ENCODE data around the gene HDAC1. TPM values are rescaled to one million over a fixed set of nuclear protein-coding genes. Genes with fewer than 3 reads are reported as not detected.
A peak's percentile ranks its signal among the peaks of the same experiment; 100 is the strongest.

The HDAC1 gene
- total and polyA plus RNA-seq, 2 of the 4 experiments (the other 2 are of a cell fraction) = 95.5 to 139 TPM

DNA sequence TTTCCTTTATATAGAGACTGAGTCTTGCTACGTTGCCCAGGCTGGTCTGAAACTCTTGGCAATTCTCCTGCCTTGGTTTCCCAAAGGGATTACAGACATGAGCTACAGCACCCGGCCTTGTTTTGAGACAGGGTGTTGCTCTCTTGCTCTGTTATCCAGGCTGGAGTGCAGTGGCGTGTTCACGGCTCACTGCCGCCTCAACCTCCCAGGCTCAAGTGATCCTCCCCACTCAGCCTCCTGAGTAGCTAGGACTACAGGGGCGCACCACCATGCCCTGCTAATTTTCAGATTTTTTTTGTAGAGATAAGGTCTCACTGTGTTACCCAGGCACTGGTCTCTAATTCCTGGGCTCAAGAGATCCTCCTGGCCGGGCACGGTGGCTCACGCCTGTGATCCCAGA is 26.0 kb upstream of the HDAC1 start:
- Histone ChIP-seq H3K9me1 (ENCODE audit: insufficient read depth, low read length) (peaks cover 9% of the 10 kb centered on the region; the same call in 1 of the 2 replicates), H3K79me1 (ENCODE audit: low read depth in 1 of 2, low read length in 2 of 2) (no peaks in the 10 kb centered on the region), H2BK5ac (ENCODE audit: low read depth, low read length, poor library complexity, severe bottlenecking) (no peak overlapping the region), H2BK120ac (ENCODE audit: low read depth, low read length) (peak overlapping the region; percentile 61), H4K20me1 (ENCODE audit: insufficient read depth, low read length) (no peaks in the 10 kb centered on the region), H3K27me3 (ENCODE audit: control insufficient read depth, insufficient read depth, low read length) (no peaks in the 10 kb centered on the region), H3K27ac (ENCODE audit: insufficient read depth, low read length) (no peak overlapping the region), H3K56ac (ENCODE audit: extremely low read depth, insufficient read depth, low read length) (no peak overlapping the region), H3K14ac (replicated peaks; ENCODE audit: low read depth, low read length) (no peak overlapping the region), H3K4me3 (ENCODE audit: insufficient read depth, low read depth, low read length) (no peak overlapping the region), H4K5ac (ENCODE audit: low read depth, low read length) (no peak overlapping the region), H3K4ac (ENCODE audit: low read depth, low read length) (peak overlapping the region; percentile 75), H2BK20ac (ENCODE audit: low read depth, low read length) (peak overlapping the region; percentile 37; the same call in 1 of the 2 replicates), H4K8ac (ENCODE audit: low read depth in 2 of 2, low read length in 2 of 2) (peak overlapping the region in 1 of 2 experiments; percentile 74; a peak in 1 of 4 replicates), H3K18ac (ENCODE audit: low read depth, low read length) (no peak overlapping the region), H3K9me3 (ENCODE audit: control insufficient read depth, insufficient read depth, low read length) (no peaks in the 10 kb centered on the region), H2AFZ (replicated peaks; ENCODE audit: low read length, poor library complexity) (no peak overlapping the region), H2AK9ac (replicated peaks; ENCODE audit: low read depth, low read length, poor library complexity) (no peak overlapping the region), H3K9ac (ENCODE audit: low read depth, low read length) (no peak overlapping the region), H3K23ac (ENCODE audit: low read depth, low read length) (no peak overlapping the region), H2BK15ac (ENCODE audit: low read depth, low read length) (peak overlapping the region; percentile 86; the same call in 2 of the 3 replicates), H3K4me2 (ENCODE audit: low read depth, low read length) (no peak overlapping the region), H2AK5ac (ENCODE audit: low read depth, low read length) (peak overlapping the region; percentile 61), H3K36me3 (ENCODE audit: control insufficient read depth, insufficient read depth, low read length) (no peaks in the 10 kb centered on the region), H3K4me1 (ENCODE audit: control insufficient read depth, insufficient read depth, low read length) (peaks cover 8% of the 10 kb centered on the region), H4K91ac (ENCODE audit: insufficient read depth, low read depth, low read length) (peak overlapping the region; percentile 68)
- WGBS, 2 experiments (ENCODE audit: extremely low coverage in 2 of 2, insufficient read length in 1 of 2) = 94% methylated on average over 5 of the region's 9 CpGs; no CpG with 5 or more reads in 1 of the 2 experiments
- dilution Hi-C loops (cut with HindIII; ENCODE audit: low sequenced_read_pairs, unreplicated experiment) (no loop called here), in situ Hi-C loops (cut with MboI; ENCODE audit: low sequenced_read_pairs) (no loop called here), intact Hi-C loops (cut with micrococcal nuclease) (no loop called here)
- ChIA-PET CTCF (interaction anchor here (0.7 kb wide), 1 partner anchor 70 kb away, joined by 3 read pairs; the partner anchor contains the start of gene MARCKSL1), POLR2A (ENCODE audit: unreplicated experiment) (no interaction called here)
- ATAC-seq (ENCODE audit: low read depth) (no peak), DNase-seq (no peak)
- BruUV-seq (replicated peaks) = no TSS peak
- TF ChIP-seq ELK1 (IDR thresholded peaks at IDR 0.05; ENCODE audit: borderline replicate concordance, low read depth, low read length) (no peak), POLR2A (IDR thresholded peaks at IDR 0.05; ENCODE audit: low read depth, low read length) (no peak), CHD1 (IDR thresholded peaks at IDR 0.05; ENCODE audit: low read depth, low read length) (no peak), MAZ (IDR thresholded peaks at IDR 0.05; ENCODE audit: borderline replicate concordance, low read depth, low read length) (no peak), FOS (IDR thresholded peaks at IDR 0.05; ENCODE audit: low read depth, low read length) (no peak), BHLHE40 (IDR thresholded peaks at IDR 0.05; ENCODE audit: low read depth, low read length) (no peak), RFX5 (IDR thresholded peaks at IDR 0.05; ENCODE audit: low read depth, low read length) (no peak), SMC3 (IDR thresholded peaks at IDR 0.05; ENCODE audit: low read depth, low read length) (no peak), CEBPB (IDR thresholded peaks at IDR 0.05; ENCODE audit: low read depth, low read length) (no peak)
- TF ChIP-seq, protein P1, sequence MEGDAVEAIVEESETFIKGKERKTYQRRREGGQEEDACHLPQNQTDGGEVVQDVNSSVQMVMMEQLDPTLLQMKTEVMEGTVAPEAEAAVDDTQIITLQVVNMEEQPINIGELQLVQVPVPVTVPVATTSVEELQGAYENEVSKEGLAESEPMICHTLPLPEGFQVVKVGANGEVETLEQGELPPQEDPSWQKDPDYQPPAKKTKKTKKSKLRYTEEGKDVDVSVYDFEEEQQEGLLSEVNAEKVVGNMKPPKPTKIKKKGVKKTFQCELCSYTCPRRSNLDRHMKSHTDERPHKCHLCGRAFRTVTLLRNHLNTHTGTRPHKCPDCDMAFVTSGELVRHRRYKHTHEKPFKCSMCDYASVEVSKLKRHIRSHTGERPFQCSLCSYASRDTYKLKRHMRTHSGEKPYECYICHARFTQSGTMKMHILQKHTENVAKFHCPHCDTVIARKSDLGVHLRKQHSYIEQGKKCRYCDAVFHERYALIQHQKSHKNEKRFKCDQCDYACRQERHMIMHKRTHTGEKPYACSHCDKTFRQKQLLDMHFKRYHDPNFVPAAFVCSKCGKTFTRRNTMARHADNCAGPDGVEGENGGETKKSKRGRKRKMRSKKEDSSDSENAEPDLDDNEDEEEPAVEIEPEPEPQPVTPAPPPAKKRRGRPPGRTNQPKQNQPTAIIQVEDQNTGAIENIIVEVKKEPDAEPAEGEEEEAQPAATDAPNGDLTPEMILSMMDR (conservative IDR thresholded peaks at IDR 0.05; ENCODE audit: low read depth, low read length) = no peak

Data from IMR-90 (cell line).